GM19438 (cell line): ENCODE results near the gene SARS2.
A peak's percentile ranks its signal among the peaks of the same experiment; 100 is the strongest.
"Not testable (repeated sequence)": the region's sequence is repeated elsewhere in the genome, so short reads cannot be mapped to it uniquely, and the experiment has no call there.

Source experiments
- ATAC-seq: cut with Tn5 transposase; IDR thresholded peaks from one replicate; pipeline ENCODE4 v1.9.1; 2021; ENCODE audit warnings: low read depth; ENCODE audit not compliant: unreplicated experiment

Gene SARS2

GRCh38 chr19:38949580-38950367 lies 19.2 kb upstream of the SARS2 start:
- peak; percentile 71 for ATAC-seq

GRCh38 chr19:38946229-38947010 lies 15.9 kb upstream of the SARS2 start:
- no peak for ATAC-seq

- ATAC-seq = no peak
These were observed 15.1 kb upstream of the SARS2 start for GRCh38 chr19:38945562-38946228.

GRCh38 chr19:38944981-38945506 lies 14.5 kb upstream of the SARS2 start:
- ATAC-seq = no peak

- ATAC-seq = no peak
These were observed 12.1 kb upstream of the SARS2 start for GRCh38 chr19:38942471-38943181.

GRCh38 chr19:38941979-38942378 lies 11.4 kb upstream of the SARS2 start:
- no peak for ATAC-seq

- ATAC-seq = not testable (repeated sequence)
These were observed 10.9 kb upstream of the SARS2 start for GRCh38 chr19:38941466-38941865.

GRCh38 chr19:38939957-38940356 lies 9.4 kb upstream of the SARS2 start:
- no peak for ATAC-seq

- no peak for ATAC-seq
These were observed 3.0 kb upstream of the SARS2 start for GRCh38 chr19:38933544-38933943.

GRCh38 chr19:38932425-38933179 lies 2.0 kb upstream of the SARS2 start:
- no peak for ATAC-seq

- no peak for ATAC-seq
These were observed 894 bp upstream of the SARS2 start for GRCh38 chr19:38931521-38931793.

- ATAC-seq = peak; percentile 94
These were observed 385 bp upstream of the SARS2 start, which contains the start of gene MRPS12 for GRCh38 chr19:38930776-38931520. MRPS12 (plus strand) TSS chr19:38930944; CDS start chr19:38931295, 351 bp downstream.

- no peak for ATAC-seq
These were observed 2.1 kb downstream of the SARS2 start for GRCh38 chr19:38928391-38929001.

- ATAC-seq = no peak
These were observed 6.2 kb downstream of the SARS2 start for GRCh38 chr19:38924388-38924787.

GRCh38 chr19:38922482-38922881 lies 8.1 kb downstream of the SARS2 start:
- ATAC-seq = no peak

- ATAC-seq = no peak
These were observed 8.9 kb downstream of the SARS2 start for GRCh38 chr19:38921420-38922274.

GRCh38 chr19:38920602-38921419 lies 9.8 kb downstream of the SARS2 start:
- ATAC-seq = no peak
